Breast epithelium (tissue), 3 donors: ENCODE results near the gene MYO15A.

Experiments
- POLR2A ChIP-seq: fragments of 450-650 bp; IDR thresholded peaks from one replicate; pipeline ENCODE4 v1.6.1; 2016; ENCODE audit warnings: antibody characterized with exemption, mild to moderate bottlenecking, moderate library complexity
- POLR2AphosphoS5 ChIP-seq, 3 donors: sonication (generic); formaldehyde crosslinking; IDR thresholded peaks; one replicate each; pipeline ENCODE4 v1.6.1; 2017; ENCODE audit warnings: antibody characterized with exemption in 3 of 3
- TF ChIP-seq, protein P1 (sequence below), 3 donors: fragments of 450-650 bp; IDR thresholded peaks; one replicate each; pipeline ENCODE4 v1.5.1; 2016 to 2017; ENCODE audit warnings: antibody characterized with exemption in 3 of 3, mild to moderate bottlenecking in 3 of 3, moderate library complexity in 3 of 3

DNA sequence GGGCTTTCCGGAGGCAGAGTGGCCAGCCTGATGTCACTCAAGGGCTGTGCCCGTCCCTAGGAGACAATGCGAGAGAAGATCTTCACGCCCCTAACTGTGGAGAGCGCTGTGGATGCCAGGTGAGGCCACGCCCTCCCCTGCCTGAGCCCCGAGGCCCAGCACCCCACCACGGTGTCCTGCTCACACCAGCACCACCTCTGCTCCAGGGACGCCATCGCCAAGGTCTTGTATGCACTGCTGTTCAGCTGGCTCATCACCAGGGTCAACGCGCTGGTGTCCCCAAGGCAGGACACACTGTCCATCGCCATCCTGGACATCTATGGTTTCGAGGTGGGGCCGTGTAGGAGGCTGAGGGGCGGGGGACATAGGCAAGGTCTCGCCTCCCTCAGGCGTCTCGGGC is 27.8 kb downstream of the MYO15A start:
- TF ChIP-seq, protein P1, sequence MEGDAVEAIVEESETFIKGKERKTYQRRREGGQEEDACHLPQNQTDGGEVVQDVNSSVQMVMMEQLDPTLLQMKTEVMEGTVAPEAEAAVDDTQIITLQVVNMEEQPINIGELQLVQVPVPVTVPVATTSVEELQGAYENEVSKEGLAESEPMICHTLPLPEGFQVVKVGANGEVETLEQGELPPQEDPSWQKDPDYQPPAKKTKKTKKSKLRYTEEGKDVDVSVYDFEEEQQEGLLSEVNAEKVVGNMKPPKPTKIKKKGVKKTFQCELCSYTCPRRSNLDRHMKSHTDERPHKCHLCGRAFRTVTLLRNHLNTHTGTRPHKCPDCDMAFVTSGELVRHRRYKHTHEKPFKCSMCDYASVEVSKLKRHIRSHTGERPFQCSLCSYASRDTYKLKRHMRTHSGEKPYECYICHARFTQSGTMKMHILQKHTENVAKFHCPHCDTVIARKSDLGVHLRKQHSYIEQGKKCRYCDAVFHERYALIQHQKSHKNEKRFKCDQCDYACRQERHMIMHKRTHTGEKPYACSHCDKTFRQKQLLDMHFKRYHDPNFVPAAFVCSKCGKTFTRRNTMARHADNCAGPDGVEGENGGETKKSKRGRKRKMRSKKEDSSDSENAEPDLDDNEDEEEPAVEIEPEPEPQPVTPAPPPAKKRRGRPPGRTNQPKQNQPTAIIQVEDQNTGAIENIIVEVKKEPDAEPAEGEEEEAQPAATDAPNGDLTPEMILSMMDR (IDR thresholded peaks at IDR 0.05) = no peak
- TF ChIP-seq POLR2AphosphoS5 (IDR thresholded peaks at IDR 0.05) = no peak
- TF ChIP-seq POLR2A = no peak
